OCI-LY7 (cell line): Measurements from ENCODE around the gene ANKRD26. TPM values are rescaled to one million over a fixed set of nuclear protein-coding genes. Genes with fewer than 3 reads are reported as not detected.

ENCODE experiments used
- BruUV-seq: library from RNA; stranded (reverse); fragments of 400-500 nt; replicated peaks from 2 replicates; lab custom pipeline; 2021; lab: Mats Ljungman, UMichigan
- CTCF ChIA-PET: fragments of 300-600 bp; sonication (Branson Sonifier 250); formaldehyde crosslinking; loops from one replicate; lab custom pipeline; 2022; ENCODE audit warnings: antibody characterized with exemption; ENCODE audit not compliant: unreplicated experiment; lab: Charles Lee
- POLR2A ChIA-PET: fragments of 300-600 bp; sonication (Branson Sonifier 250); formaldehyde crosslinking; loops from one replicate; lab custom pipeline; 2022; ENCODE audit warnings: antibody characterized with exemption; lab: Charles Lee
- DNase-seq: peaks from one replicate; pipeline ENCODE4 v3.0.0-alpha.2; 2015; ENCODE audit warnings: low spot score
- H2AFZ ChIP-seq: fragments of 200-600 bp; sonication (generic), shearing (Covaris generic); 2 replicates; pipeline ENCODE4 v1.6.1; 2014; ENCODE audit warnings: mild to moderate bottlenecking, antibody characterized with exemption, low read length, moderate library complexity
- H3K27ac ChIP-seq: fragments of 200-600 bp; sonication (generic); 2 replicates; pipeline ENCODE4 v1.5.1; 2014; ENCODE audit warnings: mixed run types, low read depth, mild to moderate bottlenecking, moderate library complexity, low read length, inconsistent platforms; ENCODE audit not compliant: poor library complexity, severe bottlenecking
- H3K36me3 ChIP-seq: fragments of 200-600 bp; sonication (generic); 2 replicates; pipeline ENCODE4 v1.6.1; 2014; ENCODE audit warnings: mild to moderate bottlenecking, antibody characterized with exemption, low read length, moderate library complexity, mixed read lengths; ENCODE audit not compliant: insufficient read depth
- H3K4me1 ChIP-seq: fragments of 200-600 bp; sonication (generic); 2 replicates; pipeline ENCODE4 v1.5.1; 2014; ENCODE audit warnings: mild to moderate bottlenecking, low read length; ENCODE audit not compliant: insufficient read depth, poor library complexity, severe bottlenecking
- H3K4me2 ChIP-seq: fragments of 200-600 bp; sonication (generic); 2 replicates; pipeline ENCODE4 v1.6.1; 2014; ENCODE audit warnings: mild to moderate bottlenecking, low read length
- H3K4me3 ChIP-seq: fragments of 200-600 bp; sonication (generic); 2 replicates; pipeline ENCODE4 v1.5.1; 2014; ENCODE audit warnings: mild to moderate bottlenecking, low read depth, low read length; ENCODE audit not compliant: poor library complexity, severe bottlenecking
- H3K79me2 ChIP-seq: fragments of 200-600 bp; sonication (generic); 2 replicates; pipeline ENCODE4 v1.6.1; 2016; ENCODE audit warnings: low read depth, mild to moderate bottlenecking, low read length, moderate library complexity, mixed read lengths; ENCODE audit not compliant: insufficient read depth
- H3K9me2 ChIP-seq: fragments of 200-600 bp; sonication (generic); 2 replicates; pipeline ENCODE4 v1.6.1; 2016; ENCODE audit warnings: mild to moderate bottlenecking, low read length, mixed read lengths; ENCODE audit not compliant: insufficient read depth
- H3K9me3 ChIP-seq: fragments of 200-600 bp; sonication (generic); 2 replicates; pipeline ENCODE4 v1.6.1; 2014; ENCODE audit warnings: mild to moderate bottlenecking, mixed run types, low read length, mixed read lengths
- H4K20me1 ChIP-seq: fragments of 200-600 bp; sonication (generic); 2 replicates; pipeline ENCODE4 v1.6.1; 2014; ENCODE audit warnings: mild to moderate bottlenecking, antibody characterized with exemption, low read length, moderate library complexity, mixed read lengths; ENCODE audit not compliant: insufficient read depth
- CTCF ChIP-seq: fragments of 200-600 bp; sonication (generic); conservative IDR thresholded peaks from 2 replicates; pipeline ENCODE4 v1.5.1; 2014; ENCODE audit warnings: mild to moderate bottlenecking, antibody characterized with exemption, low read length, moderate library complexity, mixed read lengths
- EZH2phosphoT487 ChIP-seq: fragments of 200-600 bp; sonication (generic); IDR thresholded peaks from 2 replicates; pipeline ENCODE4 v1.6.1; 2018; ENCODE audit warnings: low read depth, borderline replicate concordance, mild to moderate bottlenecking, mixed run types, antibody characterized with exemption, low read length, moderate library complexity, mixed read lengths
- intact Hi-C: fragments of 100-400 bp; cut with micrococcal nuclease; formaldehyde crosslinking; loops from one replicate; pipeline ENCODE4 v1.10.0; 2022; ENCODE audit not compliant: unreplicated experiment
- small RNA-seq: library from RNA; depleted of rRNA; stranded (forward); fragments of <200 nt; gene quantifications from one replicate; pipeline ENCODE3, GENCODE V24; 2014
- total RNA-seq, 2 experiments: library from RNA; depleted of rRNA in 1 of 2; stranded (reverse); fragments of >200 nt in 1 of 2; shearing (Covaris generic) in 1 of 2; gene quantifications; 2 replicates each; pipeline ENCODE4 v1.2.3, GENCODE V29; 2014 to 2022

Gene ANKRD26
- total RNA-seq, 2 experiments from 2014 or later = 8.6 to 13.8 TPM

GRCh38 chr10:26960308-26960707 lies 140.0 kb downstream of the ANKRD26 start:
- CTCF ChIA-PET = no interaction called here
- TF ChIP-seq EZH2phosphoT487 = no peak
- no peak for TF ChIP-seq CTCF
- POLR2A ChIA-PET = interaction anchor here (0.6 kb wide), 1 partner anchor 26 kb away, joined by 3 read pairs; no protein-coding TSS in a partner anchor
- no peak for DNase-seq
- H4K20me1 ChIP-seq = no peaks in the 10 kb centered on the region
- intact Hi-C loops = no loop called here
- H3K36me3 ChIP-seq = no peaks in the 10 kb centered on the region
- no peak overlapping the region for H3K27ac ChIP-seq
- no peaks in the 10 kb centered on the region for H3K4me1 ChIP-seq
- H3K4me3 ChIP-seq = no peak overlapping the region
- BruUV-seq = no TSS peak
- no peak overlapping the region for H3K4me2 ChIP-seq
- no peaks in the 10 kb centered on the region for H3K9me3 ChIP-seq
- no peaks in the 10 kb centered on the region for H3K9me2 ChIP-seq
- no peak overlapping the region for H2AFZ ChIP-seq
- no peaks in the 10 kb centered on the region for H3K79me2 ChIP-seq

GRCh38 chr10:26959841-26960240 lies 140.5 kb downstream of the ANKRD26 start:
- BruUV-seq = no TSS peak
- Histone ChIP-seq H2AFZ (no peak overlapping the region), H3K79me2 (no peaks in the 10 kb centered on the region), H3K4me1 (no peaks in the 10 kb centered on the region), H3K4me2 (no peak overlapping the region), H3K9me2 (no peaks in the 10 kb centered on the region), H3K27ac (no peak overlapping the region), H3K36me3 (no peaks in the 10 kb centered on the region), H3K9me3 (no peaks in the 10 kb centered on the region), H4K20me1 (no peaks in the 10 kb centered on the region), H3K4me3 (no peak overlapping the region)
- ChIA-PET POLR2A (interaction anchor here (0.6 kb wide), 1 partner anchor 26 kb away, joined by 3 read pairs; no protein-coding TSS in a partner anchor), CTCF (no interaction called here)
- intact Hi-C loops = no loop called here
- TF ChIP-seq CTCF = no peak
- DNase-seq = no peak

Small RNAs within 50 kb of the gene (small RNA-seq; reads per million reads assigned to genes)
- gene RNU6-490P = not detected

Other genes with a start within 250 kb of the ANKRD26 start
- gene ABI1, start 239.5 kb downstream of the ANKRD26 start, total RNA-seq (2014; rRNA removed; shearing (Covaris generic)) = 57.4 and 62.4 TPM in 2 replicates
- 76.9 and 87.6 TPM in 2 replicates for gene ABI1, start 239.5 kb downstream of the ANKRD26 start, total RNA-seq (2022)
- gene YME1L1, start 53.9 kb upstream of the ANKRD26 start, total RNA-seq (2014; rRNA removed; shearing (Covaris generic)) = 59.7 and 62.3 TPM in 2 replicates
- gene YME1L1, start 53.9 kb upstream of the ANKRD26 start, total RNA-seq (2022) = 113 and 115 TPM in 2 replicates
- 42.2 and 44.0 TPM in 2 replicates for gene MASTL, start 54.9 kb upstream of the ANKRD26 start, total RNA-seq (2014; rRNA removed; shearing (Covaris generic))
- 40.1 and 48.7 TPM in 2 replicates for gene MASTL, start 54.9 kb upstream of the ANKRD26 start, total RNA-seq (2022)
- 10.8 and 12.4 TPM in 2 replicates for gene ACBD5, start 140.3 kb upstream of the ANKRD26 start, total RNA-seq (2014; rRNA removed; shearing (Covaris generic))
- 20.0 and 20.4 TPM in 2 replicates for gene ACBD5, start 140.3 kb upstream of the ANKRD26 start, total RNA-seq (2022)